HEK293 (cell line): ENCODE results near the gene ASIP.

Experiments used
- CTCF ChIA-PET: fragments of 350-600 bp; formaldehyde crosslinking; extraction: SDS; loops from one replicate; lab custom pipeline; 2021; ENCODE audit warnings: antibody characterized with exemption; lab: Yijun Ruan, JAX
- POLR2A ChIA-PET: fragments of 300-600 bp; formaldehyde crosslinking; extraction: SDS; loops from one replicate; lab custom pipeline; 2020; ENCODE audit warnings: antibody characterized with exemption, inconsistent platforms; lab: Yijun Ruan, JAX
- H3K27ac ChIP-seq: fragments of 200-500 bp; sonication (Bioruptor generic); 2 replicates; pipeline ENCODE4 v1.5.1; 2014; ENCODE audit warnings: low read depth, low read length, control low read depth, inconsistent platforms; ENCODE audit errors: extremely low read depth
- H3K36me3 ChIP-seq, 2 experiments: fragments of 200-500 bp in 1 of 2; sonication (Bioruptor generic) in 1 of 2; 1 replicate in 1 of 2; 2 replicates in 1 of 2; pipeline ENCODE4 v1.5.1; 2014 to 2017; ENCODE audit warnings: inconsistent platforms in 2 of 2, low read length in 2 of 2; ENCODE audit not compliant: control insufficient read depth in 2 of 2, insufficient read depth in 1 of 2
- H3K4me1 ChIP-seq: fragments of 200-500 bp; sonication (Bioruptor generic); 2 replicates; pipeline ENCODE4 v1.5.1; 2014; ENCODE audit warnings: mild to moderate bottlenecking, low read length, inconsistent platforms; ENCODE audit not compliant: control insufficient read depth, insufficient read depth
- H3K4me3 ChIP-seq: 2 replicates; pipeline ENCODE4 v1.5.1; 2011; ENCODE audit warnings: low read depth, mild to moderate bottlenecking, control low read depth, low read length, moderate library complexity
- H3K9me3 ChIP-seq: fragments of 200-500 bp; sonication (Bioruptor generic); 2 replicates; pipeline ENCODE4 v1.5.1; 2014; ENCODE audit warnings: low read depth, low read length, inconsistent platforms; ENCODE audit not compliant: control insufficient read depth, insufficient read depth
- SP2 ChIP-seq: fragments of 450-650 bp; formaldehyde crosslinking; IDR thresholded peaks from 2 replicates; pipeline ENCODE4 v1.5.1; 2016; ENCODE audit warnings: missing biosample characterization, missing genetic modification characterization
- ZNF354C ChIP-seq: fragments of 450-650 bp; formaldehyde crosslinking; IDR thresholded peaks from 2 replicates; pipeline ENCODE4 v1.5.1; 2016; ENCODE audit warnings: missing biosample characterization, missing genetic modification characterization, low read depth, borderline replicate concordance
- ZNF48 ChIP-seq: fragments of 450-650 bp; formaldehyde crosslinking; IDR thresholded peaks from 2 replicates; pipeline ENCODE4 v1.5.1; 2016; ENCODE audit warnings: missing biosample characterization, missing genetic modification characterization
- ZNF501 ChIP-seq: fragments of 450-650 bp; formaldehyde crosslinking; IDR thresholded peaks from 2 replicates; pipeline ENCODE4 v1.5.1; 2016; ENCODE audit warnings: missing biosample characterization, missing genetic modification characterization
- ZNF830 ChIP-seq: fragments of 450-650 bp; IDR thresholded peaks from 2 replicates; pipeline ENCODE4 v1.5.0; 2018; ENCODE audit warnings: missing biosample characterization, missing genetic modification characterization, low read depth, mild to moderate bottlenecking, moderate library complexity
- TF ChIP-seq, protein P1 (sequence below): fragments of 450-650 bp; formaldehyde crosslinking; IDR thresholded peaks from 2 replicates; pipeline ENCODE4 v1.5.1; 2016; ENCODE audit warnings: missing biosample characterization, missing genetic modification characterization, borderline replicate concordance
- TF ChIP-seq, protein P2 (sequence below): fragments of 450-650 bp; formaldehyde crosslinking; IDR thresholded peaks from 2 replicates; pipeline ENCODE4 v1.5.1; 2016; ENCODE audit warnings: missing biosample characterization, missing genetic modification characterization
- TF ChIP-seq, protein P3 (sequence below): fragments of 450-650 bp; formaldehyde crosslinking; IDR thresholded peaks from 2 replicates; pipeline ENCODE4 v1.5.1; 2017; ENCODE audit warnings: missing biosample characterization, missing genetic modification characterization
- TF ChIP-seq, protein P4 (sequence below): fragments of 450-650 bp; formaldehyde crosslinking; IDR thresholded peaks from 2 replicates; pipeline ENCODE4 v1.5.1; 2016; ENCODE audit warnings: missing biosample characterization, missing genetic modification characterization
- TF ChIP-seq, protein P5 (sequence below): fragments of 450-650 bp; formaldehyde crosslinking; IDR thresholded peaks from 2 replicates; pipeline ENCODE4 v1.5.1; 2016; ENCODE audit warnings: missing biosample characterization, missing genetic modification characterization

Gene ASIP

DNA sequence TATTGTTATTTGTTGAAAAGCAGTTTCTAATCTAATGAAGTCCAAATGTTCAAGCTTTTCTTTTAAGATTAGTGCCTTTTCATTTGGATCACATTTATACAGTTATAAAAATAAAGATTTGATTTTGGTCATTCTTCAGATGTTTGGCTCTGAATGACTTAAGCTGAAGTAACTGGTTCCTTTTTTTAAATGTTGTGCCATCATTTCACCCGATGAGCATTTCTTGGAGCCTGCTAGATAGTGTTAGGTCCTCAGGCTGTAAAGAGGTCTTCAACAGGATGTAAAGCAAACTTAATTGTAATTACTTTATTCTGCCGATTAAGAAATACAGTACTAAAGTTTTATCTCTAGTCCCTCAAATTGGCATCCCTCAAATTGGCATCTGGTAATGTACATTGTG, 41.2 kb upstream of the ASIP start (continued):
- TF ChIP-seq, protein P1, sequence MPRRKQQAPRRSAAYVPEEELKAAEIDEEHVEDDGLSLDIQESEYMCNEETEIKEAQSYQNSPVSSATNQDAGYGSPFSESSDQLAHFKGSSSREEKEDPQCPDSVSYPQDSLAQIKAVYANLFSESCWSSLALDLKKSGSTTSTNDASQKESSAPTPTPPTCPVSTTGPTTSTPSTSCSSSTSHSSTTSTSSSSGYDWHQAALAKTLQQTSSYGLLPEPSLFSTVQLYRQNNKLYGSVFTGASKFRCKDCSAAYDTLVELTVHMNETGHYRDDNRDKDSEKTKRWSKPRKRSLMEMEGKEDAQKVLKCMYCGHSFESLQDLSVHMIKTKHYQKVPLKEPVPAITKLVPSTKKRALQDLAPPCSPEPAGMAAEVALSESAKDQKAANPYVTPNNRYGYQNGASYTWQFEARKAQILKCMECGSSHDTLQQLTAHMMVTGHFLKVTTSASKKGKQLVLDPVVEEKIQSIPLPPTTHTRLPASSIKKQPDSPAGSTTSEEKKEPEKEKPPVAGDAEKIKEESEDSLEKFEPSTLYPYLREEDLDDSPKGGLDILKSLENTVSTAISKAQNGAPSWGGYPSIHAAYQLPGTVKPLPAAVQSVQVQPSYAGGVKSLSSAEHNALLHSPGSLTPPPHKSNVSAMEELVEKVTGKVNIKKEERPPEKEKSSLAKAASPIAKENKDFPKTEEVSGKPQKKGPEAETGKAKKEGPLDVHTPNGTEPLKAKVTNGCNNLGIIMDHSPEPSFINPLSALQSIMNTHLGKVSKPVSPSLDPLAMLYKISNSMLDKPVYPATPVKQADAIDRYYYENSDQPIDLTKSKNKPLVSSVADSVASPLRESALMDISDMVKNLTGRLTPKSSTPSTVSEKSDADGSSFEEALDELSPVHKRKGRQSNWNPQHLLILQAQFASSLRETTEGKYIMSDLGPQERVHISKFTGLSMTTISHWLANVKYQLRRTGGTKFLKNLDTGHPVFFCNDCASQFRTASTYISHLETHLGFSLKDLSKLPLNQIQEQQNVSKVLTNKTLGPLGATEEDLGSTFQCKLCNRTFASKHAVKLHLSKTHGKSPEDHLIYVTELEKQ (tag by site-specific recombination): no peak
- TF ChIP-seq ZNF830 (tag by site-specific recombination): no peak

DNA sequence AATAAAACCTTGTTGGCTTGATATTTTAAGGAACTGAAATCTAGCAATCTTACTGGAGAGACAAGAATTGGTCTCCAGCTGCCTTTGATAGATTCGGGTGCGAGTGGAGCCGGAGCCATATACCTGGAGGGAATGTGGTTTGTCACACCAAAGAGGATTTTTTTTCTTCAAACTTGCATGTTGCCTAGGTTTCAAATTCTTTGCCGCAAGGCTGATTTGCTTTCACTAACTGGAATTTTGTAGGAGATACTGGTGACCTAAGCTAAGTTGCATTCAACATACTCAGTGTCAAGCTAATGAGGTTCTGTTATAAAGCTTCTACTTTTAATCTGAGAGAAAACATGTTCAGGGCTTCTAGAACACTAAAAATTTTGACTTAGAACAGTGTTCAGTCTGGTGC, 39.7 kb upstream of the ASIP start:
- Histone ChIP-seq H3K36me3 (no peaks in the 10 kb centered on the region), H3K4me3 (no peak overlapping the region), H3K4me1 (no peaks in the 10 kb centered on the region), H3K9me3 (no peaks in the 10 kb centered on the region), H3K27ac (no peak overlapping the region)
- ChIA-PET CTCF (interaction anchor here (1.0 kb wide), 1 partner anchor 11 kb away, joined by 6 read pairs; no protein-coding TSS in a partner anchor), POLR2A (no interaction called here)
- TF ChIP-seq, protein P2, sequence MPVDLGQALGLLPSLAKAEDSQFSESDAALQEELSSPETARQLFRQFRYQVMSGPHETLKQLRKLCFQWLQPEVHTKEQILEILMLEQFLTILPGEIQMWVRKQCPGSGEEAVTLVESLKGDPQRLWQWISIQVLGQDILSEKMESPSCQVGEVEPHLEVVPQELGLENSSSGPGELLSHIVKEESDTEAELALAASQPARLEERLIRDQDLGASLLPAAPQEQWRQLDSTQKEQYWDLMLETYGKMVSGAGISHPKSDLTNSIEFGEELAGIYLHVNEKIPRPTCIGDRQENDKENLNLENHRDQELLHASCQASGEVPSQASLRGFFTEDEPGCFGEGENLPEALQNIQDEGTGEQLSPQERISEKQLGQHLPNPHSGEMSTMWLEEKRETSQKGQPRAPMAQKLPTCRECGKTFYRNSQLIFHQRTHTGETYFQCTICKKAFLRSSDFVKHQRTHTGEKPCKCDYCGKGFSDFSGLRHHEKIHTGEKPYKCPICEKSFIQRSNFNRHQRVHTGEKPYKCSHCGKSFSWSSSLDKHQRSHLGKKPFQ (tag by site-specific recombination): no peak
- no peak for TF ChIP-seq SP2 (tag by site-specific recombination)
- TF ChIP-seq, protein P3, sequence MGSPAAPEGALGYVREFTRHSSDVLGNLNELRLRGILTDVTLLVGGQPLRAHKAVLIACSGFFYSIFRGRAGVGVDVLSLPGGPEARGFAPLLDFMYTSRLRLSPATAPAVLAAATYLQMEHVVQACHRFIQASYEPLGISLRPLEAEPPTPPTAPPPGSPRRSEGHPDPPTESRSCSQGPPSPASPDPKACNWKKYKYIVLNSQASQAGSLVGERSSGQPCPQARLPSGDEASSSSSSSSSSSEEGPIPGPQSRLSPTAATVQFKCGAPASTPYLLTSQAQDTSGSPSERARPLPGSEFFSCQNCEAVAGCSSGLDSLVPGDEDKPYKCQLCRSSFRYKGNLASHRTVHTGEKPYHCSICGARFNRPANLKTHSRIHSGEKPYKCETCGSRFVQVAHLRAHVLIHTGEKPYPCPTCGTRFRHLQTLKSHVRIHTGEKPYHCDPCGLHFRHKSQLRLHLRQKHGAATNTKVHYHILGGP (tag by site-specific recombination): no peak
- TF ChIP-seq, protein P4, sequence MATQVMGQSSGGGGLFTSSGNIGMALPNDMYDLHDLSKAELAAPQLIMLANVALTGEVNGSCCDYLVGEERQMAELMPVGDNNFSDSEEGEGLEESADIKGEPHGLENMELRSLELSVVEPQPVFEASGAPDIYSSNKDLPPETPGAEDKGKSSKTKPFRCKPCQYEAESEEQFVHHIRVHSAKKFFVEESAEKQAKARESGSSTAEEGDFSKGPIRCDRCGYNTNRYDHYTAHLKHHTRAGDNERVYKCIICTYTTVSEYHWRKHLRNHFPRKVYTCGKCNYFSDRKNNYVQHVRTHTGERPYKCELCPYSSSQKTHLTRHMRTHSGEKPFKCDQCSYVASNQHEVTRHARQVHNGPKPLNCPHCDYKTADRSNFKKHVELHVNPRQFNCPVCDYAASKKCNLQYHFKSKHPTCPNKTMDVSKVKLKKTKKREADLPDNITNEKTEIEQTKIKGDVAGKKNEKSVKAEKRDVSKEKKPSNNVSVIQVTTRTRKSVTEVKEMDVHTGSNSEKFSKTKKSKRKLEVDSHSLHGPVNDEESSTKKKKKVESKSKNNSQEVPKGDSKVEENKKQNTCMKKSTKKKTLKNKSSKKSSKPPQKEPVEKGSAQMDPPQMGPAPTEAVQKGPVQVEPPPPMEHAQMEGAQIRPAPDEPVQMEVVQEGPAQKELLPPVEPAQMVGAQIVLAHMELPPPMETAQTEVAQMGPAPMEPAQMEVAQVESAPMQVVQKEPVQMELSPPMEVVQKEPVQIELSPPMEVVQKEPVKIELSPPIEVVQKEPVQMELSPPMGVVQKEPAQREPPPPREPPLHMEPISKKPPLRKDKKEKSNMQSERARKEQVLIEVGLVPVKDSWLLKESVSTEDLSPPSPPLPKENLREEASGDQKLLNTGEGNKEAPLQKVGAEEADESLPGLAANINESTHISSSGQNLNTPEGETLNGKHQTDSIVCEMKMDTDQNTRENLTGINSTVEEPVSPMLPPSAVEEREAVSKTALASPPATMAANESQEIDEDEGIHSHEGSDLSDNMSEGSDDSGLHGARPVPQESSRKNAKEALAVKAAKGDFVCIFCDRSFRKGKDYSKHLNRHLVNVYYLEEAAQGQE: no peak
- no peak for TF ChIP-seq ZNF48
- TF ChIP-seq, protein P5, sequence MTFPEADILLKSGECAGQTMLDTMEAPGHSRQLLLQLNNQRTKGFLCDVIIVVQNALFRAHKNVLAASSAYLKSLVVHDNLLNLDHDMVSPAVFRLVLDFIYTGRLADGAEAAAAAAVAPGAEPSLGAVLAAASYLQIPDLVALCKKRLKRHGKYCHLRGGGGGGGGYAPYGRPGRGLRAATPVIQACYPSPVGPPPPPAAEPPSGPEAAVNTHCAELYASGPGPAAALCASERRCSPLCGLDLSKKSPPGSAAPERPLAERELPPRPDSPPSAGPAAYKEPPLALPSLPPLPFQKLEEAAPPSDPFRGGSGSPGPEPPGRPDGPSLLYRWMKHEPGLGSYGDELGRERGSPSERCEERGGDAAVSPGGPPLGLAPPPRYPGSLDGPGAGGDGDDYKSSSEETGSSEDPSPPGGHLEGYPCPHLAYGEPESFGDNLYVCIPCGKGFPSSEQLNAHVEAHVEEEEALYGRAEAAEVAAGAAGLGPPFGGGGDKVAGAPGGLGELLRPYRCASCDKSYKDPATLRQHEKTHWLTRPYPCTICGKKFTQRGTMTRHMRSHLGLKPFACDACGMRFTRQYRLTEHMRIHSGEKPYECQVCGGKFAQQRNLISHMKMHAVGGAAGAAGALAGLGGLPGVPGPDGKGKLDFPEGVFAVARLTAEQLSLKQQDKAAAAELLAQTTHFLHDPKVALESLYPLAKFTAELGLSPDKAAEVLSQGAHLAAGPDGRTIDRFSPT (tag by site-specific recombination): no peak
- TF ChIP-seq ZNF354C (tag by site-specific recombination): no peak
- TF ChIP-seq ZNF501: no peak
